GM20000 (cell line): ENCODE measurements around the gene C2CD5.
A peak's percentile ranks its signal among the peaks of the same experiment; 100 is the strongest.
"Not testable (repeated sequence)": the region's sequence is repeated elsewhere in the genome, so short reads cannot be mapped to it uniquely, and the experiment has no call there.

Experiments used
- DNase-seq: peaks from one replicate; pipeline ENCODE4 v3.0.0; 2012; ENCODE audit warnings: low spot score
- TF ChIP-seq, protein P1 (sequence below): IDR thresholded peaks from 2 replicates; pipeline ENCODE4 v1.5.1; 2012; ENCODE audit warnings: mild to moderate bottlenecking, control low read depth; ENCODE audit errors: extremely low read depth, missing control alignments

The C2CD5 gene

GRCh38 chr12:22494319-22494718 lies 50.0 kb downstream of the C2CD5 start:
- TF ChIP-seq, protein P1, sequence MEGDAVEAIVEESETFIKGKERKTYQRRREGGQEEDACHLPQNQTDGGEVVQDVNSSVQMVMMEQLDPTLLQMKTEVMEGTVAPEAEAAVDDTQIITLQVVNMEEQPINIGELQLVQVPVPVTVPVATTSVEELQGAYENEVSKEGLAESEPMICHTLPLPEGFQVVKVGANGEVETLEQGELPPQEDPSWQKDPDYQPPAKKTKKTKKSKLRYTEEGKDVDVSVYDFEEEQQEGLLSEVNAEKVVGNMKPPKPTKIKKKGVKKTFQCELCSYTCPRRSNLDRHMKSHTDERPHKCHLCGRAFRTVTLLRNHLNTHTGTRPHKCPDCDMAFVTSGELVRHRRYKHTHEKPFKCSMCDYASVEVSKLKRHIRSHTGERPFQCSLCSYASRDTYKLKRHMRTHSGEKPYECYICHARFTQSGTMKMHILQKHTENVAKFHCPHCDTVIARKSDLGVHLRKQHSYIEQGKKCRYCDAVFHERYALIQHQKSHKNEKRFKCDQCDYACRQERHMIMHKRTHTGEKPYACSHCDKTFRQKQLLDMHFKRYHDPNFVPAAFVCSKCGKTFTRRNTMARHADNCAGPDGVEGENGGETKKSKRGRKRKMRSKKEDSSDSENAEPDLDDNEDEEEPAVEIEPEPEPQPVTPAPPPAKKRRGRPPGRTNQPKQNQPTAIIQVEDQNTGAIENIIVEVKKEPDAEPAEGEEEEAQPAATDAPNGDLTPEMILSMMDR = no peak
- no peak for DNase-seq

DNA sequence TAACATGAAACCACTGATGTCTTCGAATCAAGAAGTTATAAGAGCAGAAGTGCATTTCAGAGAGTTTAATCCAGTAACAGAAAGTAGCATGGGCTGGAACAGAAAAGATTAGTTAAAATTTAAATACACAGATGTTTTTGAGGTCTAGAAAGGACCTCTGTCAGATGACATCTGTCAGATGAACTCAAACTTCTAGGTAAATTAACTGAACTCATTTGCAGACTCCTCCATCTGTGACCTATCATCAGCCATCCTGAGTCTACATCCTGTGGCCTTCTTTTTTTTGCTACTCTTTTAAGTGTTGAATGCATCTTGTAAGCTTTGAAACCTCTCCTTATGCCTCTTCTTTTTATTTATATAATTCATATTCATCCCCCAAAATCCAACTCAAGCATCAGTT lies 53.3 kb downstream of the C2CD5 start:
- no peak for DNase-seq
- TF ChIP-seq, protein P1 = no peak

- no peak for DNase-seq
- TF ChIP-seq, protein P1 = no peak
Measured at GRCh38 chr12:22488478-22488877, 55.9 kb downstream of the C2CD5 start.

DNA sequence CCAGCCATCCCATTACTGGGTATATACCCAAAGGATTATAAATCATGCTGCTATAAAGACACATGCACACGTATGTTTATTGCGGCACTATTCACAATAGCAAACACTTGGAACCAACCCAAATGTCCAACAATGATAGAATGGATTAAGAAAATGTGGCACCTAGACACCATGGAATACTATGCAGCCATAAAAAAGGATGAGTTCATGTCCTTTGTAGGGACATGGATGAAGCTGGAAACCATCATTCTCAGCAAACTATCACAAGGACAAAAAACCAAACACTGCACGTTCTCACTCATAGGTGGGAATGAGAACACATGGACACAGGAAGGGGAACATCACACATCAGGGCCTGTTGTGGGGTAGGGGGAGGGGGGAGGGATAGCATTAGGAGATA lies 56.7 kb downstream of the C2CD5 start:
- DNase-seq = not testable (repeated sequence)

GRCh38 chr12:22481547-22482104 lies 62.7 kb downstream of the C2CD5 start:
- TF ChIP-seq, protein P1 = no peak
- no peak for DNase-seq

DNA sequence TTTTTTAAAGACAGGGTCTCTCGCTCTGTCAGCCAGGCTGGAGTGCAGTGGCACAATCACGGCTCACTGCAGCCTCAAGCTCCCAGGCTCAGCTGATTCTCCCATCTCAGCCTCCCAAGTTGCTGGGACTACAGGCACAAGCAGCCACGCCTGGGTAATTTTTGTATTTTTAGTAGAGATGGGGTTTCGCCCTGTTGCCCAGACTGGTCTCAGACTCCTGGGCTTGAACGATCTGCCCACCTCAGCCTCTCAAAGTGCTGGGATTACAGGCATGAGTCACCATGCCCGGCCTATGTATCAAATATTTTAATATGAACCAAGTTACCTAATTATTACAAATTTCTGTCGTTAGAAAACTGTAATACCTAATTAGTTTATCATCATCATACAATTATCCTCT lies 63.5 kb downstream of the C2CD5 start:
- not testable (repeated sequence) for DNase-seq

DNA sequence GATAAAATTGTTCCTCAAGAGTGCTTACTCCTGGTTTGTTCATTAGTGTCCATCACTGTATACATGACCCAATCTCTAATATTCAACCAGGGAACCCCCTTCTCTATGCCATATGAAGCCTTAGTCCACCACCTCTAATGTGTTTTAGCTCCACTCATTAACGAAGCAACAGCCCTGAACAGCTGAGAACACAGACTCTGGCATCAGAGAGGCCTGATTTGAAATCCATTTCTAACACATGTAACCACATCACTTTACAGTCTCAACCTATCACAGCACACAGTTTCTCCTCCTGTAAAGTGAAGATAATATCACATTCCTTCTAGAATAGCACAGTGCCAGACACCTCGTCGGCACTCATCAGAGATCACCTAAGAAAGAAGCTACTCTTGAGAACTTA lies 64.3 kb downstream of the C2CD5 start:
- TF ChIP-seq, protein P1 = no peak

GRCh38 chr12:22477894-22478287 lies 66.5 kb downstream of the C2CD5 start:
- peak; percentile 17 for DNase-seq
- TF ChIP-seq, protein P1 = no peak

More for the DNA sequence above, 64.3 kb downstream of the C2CD5 start:
- peak; percentile 2 for DNase-seq
